B cell (primary cell): ENCODE results near the gene CDH12. TPM values are rescaled to one million over a fixed set of nuclear protein-coding genes. Genes with fewer than 3 reads are reported as not detected.

ENCODE experiments used
- ATAC-seq: fragments of 200-7000 bp; cut with Tn5 transposase; one replicate; pipeline ENCODE4 v1.10.0; 2021; ENCODE audit warnings: low read depth, mild to moderate bottlenecking, moderate number of reproducible peaks, moderate library complexity
- CTCF ChIA-PET: fragments of 350-600 bp; sonication (Branson Sonifier 250); formaldehyde crosslinking; loops from one replicate; lab custom pipeline; 2021; ENCODE audit warnings: antibody characterized with exemption, inconsistent platforms; lab: Charles Lee
- POLR2A ChIA-PET: fragments of 350-600 bp; sonication (Branson Sonifier 250); formaldehyde crosslinking; loops from one replicate; lab custom pipeline; 2021; ENCODE audit warnings: antibody characterized with exemption; lab: Charles Lee
- DNase-seq: peaks from one replicate; pipeline ENCODE4 v3.0.0; 2013
- H2AFZ ChIP-seq: 2 replicates; pipeline ENCODE4 v1.6.1; 2012; ENCODE audit warnings: mild to moderate bottlenecking, low read depth, low read length; ENCODE audit not compliant: insufficient read depth, poor library complexity, severe bottlenecking
- H3K27ac ChIP-seq, 2 donors: 1 replicate in 1 of 2; 2 replicates in 1 of 2; pipeline ENCODE4 v1.5.1; 2012 to 2013; ENCODE audit warnings: low read length in 2 of 2, mild to moderate bottlenecking in 2 of 2, moderate library complexity in 1 of 2
- H3K27me3 ChIP-seq, 4 experiments: fragments of 200-600 bp in 1 of 4; sonication (generic) in 1 of 4; replicated peaks in 1 of 4; 1 replicate in 2 of 4; 2 replicates in 2 of 4; pipeline versions ENCODE4 v1.6.1 to v1.7.0; 2013 to 2016; ENCODE audit warnings: low read length in 3 of 4, mild to moderate bottlenecking in 2 of 4, mixed read lengths in 1 of 4, moderate library complexity in 1 of 4; ENCODE audit not compliant: insufficient read depth in 4 of 4, control insufficient read depth in 3 of 4; ENCODE audit errors: control extremely low read depth in 1 of 4
- H3K36me3 ChIP-seq, 2 experiments: replicated peaks in 1 of 2; 1 replicate in 1 of 2; 2 replicates in 1 of 2; pipeline versions ENCODE4 v1.6.1 to v1.7.1; 2013; ENCODE audit warnings: low read length in 1 of 2; ENCODE audit not compliant: insufficient read depth in 2 of 2, control insufficient read depth in 1 of 2; ENCODE audit errors: control extremely low read depth in 1 of 2, extremely low read depth in 1 of 2
- H3K4me1 ChIP-seq, 2 donors: fragments of 200-600 bp in 1 of 2; sonication (generic) in 1 of 2; 1 replicate in 1 of 2; 2 replicates in 1 of 2; pipeline versions ENCODE4 v1.5.1 to v1.6.1; 2013 to 2017; ENCODE audit warnings: low read length in 2 of 2; ENCODE audit not compliant: control insufficient read depth in 2 of 2, insufficient read depth in 2 of 2
- H3K4me2 ChIP-seq: replicated peaks from 2 replicates; pipeline ENCODE3; 2012; ENCODE audit warnings: mild to moderate bottlenecking, low read depth, low read length; ENCODE audit not compliant: poor library complexity, severe bottlenecking
- H3K4me3 ChIP-seq, 5 experiments: fragments of 200-600 bp in 1 of 5; sonication (generic) in 1 of 5; 1 replicate in 3 of 5; 2 replicates in 2 of 5; pipeline versions ENCODE4 v1.5.1 to v1.7.0; 2011 to 2016; ENCODE audit warnings: low read length in 4 of 5, mild to moderate bottlenecking in 4 of 5, low read depth in 2 of 5, control low read depth in 1 of 5, moderate library complexity in 1 of 5; ENCODE audit not compliant: insufficient read depth in 1 of 5; ENCODE audit errors: control extremely low read depth in 1 of 5, extremely low read depth in 1 of 5
- H3K79me2 ChIP-seq: fragments of 200-600 bp; sonication (generic); one replicate; pipeline ENCODE4 v1.6.0; 2016; ENCODE audit warnings: low read length; ENCODE audit not compliant: control insufficient read depth, insufficient read depth
- H3K9ac ChIP-seq: fragments of 200-600 bp; sonication (generic); 2 replicates; pipeline ENCODE4 v1.6.1; 2017; ENCODE audit warnings: mild to moderate bottlenecking, low read length, moderate library complexity
- H3K9me3 ChIP-seq, 3 donors: one replicate each; pipeline versions ENCODE4 v1.6.1 to v1.7.1; 2013; ENCODE audit warnings: low read length in 2 of 3; ENCODE audit not compliant: control insufficient read depth in 2 of 3, insufficient read depth in 1 of 3; ENCODE audit errors: control extremely low read depth in 1 of 3
- H4K20me1 ChIP-seq: 2 replicates; pipeline ENCODE4 v1.6.0; 2012; ENCODE audit warnings: mild to moderate bottlenecking, low read length; ENCODE audit not compliant: insufficient read depth, control insufficient read depth, poor library complexity, severe bottlenecking
- H3K27ac Mint-ChIP-seq: one replicate; pipeline ENCODE4 v1.8.0; 2021; ENCODE audit warnings: mixed read lengths
- H3K27me3 Mint-ChIP-seq: one replicate; pipeline ENCODE4 v1.8.0; 2021; ENCODE audit warnings: mixed read lengths
- H3K4me1 Mint-ChIP-seq: one replicate; pipeline ENCODE4 v1.8.0; 2021; ENCODE audit warnings: mixed read lengths
- H3K4me3 Mint-ChIP-seq: one replicate; pipeline ENCODE4 v1.8.0; 2021; ENCODE audit warnings: mixed read lengths
- H3K9me3 Mint-ChIP-seq: one replicate; pipeline ENCODE4 v1.8.0; 2022; ENCODE audit warnings: mixed read lengths; ENCODE audit not compliant: insufficient read depth
- CTCF ChIP-seq: fragments of 200-600 bp; IDR thresholded peaks from one replicate; pipeline ENCODE4 v1.8.0; 2022; ENCODE audit warnings: antibody characterized with exemption, mild to moderate bottlenecking
- EZH2 ChIP-seq: IDR thresholded peaks from 2 replicates; pipeline ENCODE4 v1.6.1; 2012; ENCODE audit warnings: borderline replicate concordance, low read depth, mild to moderate bottlenecking, moderate library complexity, low read length; ENCODE audit not compliant: insufficient read depth, poor library complexity, severe bottlenecking
- WGBS: methylation state at CpG from one replicate; pipeline ENCODE4 v1.1.5; 2013; ENCODE audit warnings: missing lambda C conversion rate; ENCODE audit not compliant: insufficient coverage; 5-methylcytosine and 5-hydroxymethylcytosine counted together
- intact Hi-C: fragments of 100-400 bp; cut with micrococcal nuclease; formaldehyde crosslinking; loops from one replicate; pipeline ENCODE4 v1.10.0; 2022
- polyA plus RNA-seq: library from polyadenylated mRNA; depleted of rRNA; stranded (reverse); fragments of >200 nt; gene quantifications from 2 replicates; pipeline ENCODE4 v1.2.3, GENCODE V29; 2012
- total RNA-seq, 2 donors: library from RNA; stranded (reverse); fragments of 120-200 nt in 1 of 2; gene quantifications; 1 replicate in 1 of 2; 2 replicates in 1 of 2; pipeline versions ENCODE4 v1.2.3 to v1.2.4, GENCODE V29; 2013 to 2022

CDH12 gene
- total and polyA plus RNA-seq, 2 donors (not counting 1 experiment from before 2014, with no cell fraction given), result not detected

- Histone ChIP-seq H3K4me2 (no peak overlapping the region), H3K27me3 (no peaks in the 10 kb centered on the region), H3K9ac (no peak overlapping the region), H3K36me3 (no peaks in the 10 kb centered on the region), H2AFZ (no peak overlapping the region), H3K4me1 (no peaks in the 10 kb centered on the region), H3K79me2 (no peaks in the 10 kb centered on the region), H3K27ac (no peak overlapping the region), H3K4me3 (no peak overlapping the region), H4K20me1 (no peaks in the 10 kb centered on the region), H3K9me3 (peaks cover 0 to 4% (median 0%) of the 10 kb centered on the region in 3 donors)
- WGBS, result 75% methylated on average over 1 of the region's 1 CpG
- no peak for TF ChIP-seq EZH2
- no peak for TF ChIP-seq CTCF
- H3K4me1 Mint-ChIP-seq, result no peaks in the 10 kb centered on the region
- H3K27me3 Mint-ChIP-seq, result no peaks in the 10 kb centered on the region
- H3K4me3 Mint-ChIP-seq, result no peak overlapping the region
- H3K9me3 Mint-ChIP-seq, result no peaks in the 10 kb centered on the region
- DNase-seq (no peak), ATAC-seq (no peak)
- ChIA-PET POLR2A (no interaction called here), CTCF (no interaction called here)
- H3K27ac Mint-ChIP-seq, result no peak overlapping the region
- intact Hi-C loops, result no loop called here
Observed at GRCh38 chr5:22329683-22330082, 523.5 kb downstream of the CDH12 start.

GRCh38 chr5:22319798-22320197 is 533.3 kb downstream of the CDH12 start:
- H3K27ac Mint-ChIP-seq, result no peak overlapping the region
- no peaks in the 10 kb centered on the region for H3K9me3 Mint-ChIP-seq
- Histone ChIP-seq H3K4me1 (no peaks in the 10 kb centered on the region), H4K20me1 (no peaks in the 10 kb centered on the region), H3K4me3 (no peak overlapping the region), H3K27ac (no peak overlapping the region), H3K9ac (no peak overlapping the region), H2AFZ (no peak overlapping the region), H3K9me3 (peaks cover 0 to 2% (median 0%) of the 10 kb centered on the region in 3 donors), H3K4me2 (no peak overlapping the region), H3K27me3 (no peaks in the 10 kb centered on the region), H3K36me3 (no peaks in the 10 kb centered on the region), H3K79me2 (no peaks in the 10 kb centered on the region)
- ChIA-PET CTCF (no interaction called here), POLR2A (no interaction called here)
- H3K4me1 Mint-ChIP-seq, result no peaks in the 10 kb centered on the region
- no CpG with 5 or more reads among the region's 1 CpG for WGBS
- no peak for DNase-seq
- ATAC-seq, result no peak
- no peak for TF ChIP-seq EZH2
- TF ChIP-seq CTCF, result no peak
- no peaks in the 10 kb centered on the region for H3K27me3 Mint-ChIP-seq
- intact Hi-C loops, result no loop called here
- no peak overlapping the region for H3K4me3 Mint-ChIP-seq
